ENCODE results near the gene SLC25A38.

SLC25A38 gene

GRCh38 chr3:39407773-39408492, 24.8 kb downstream of the SLC25A38 start:
- Histone ChIP-seq H3K79me2 (ENCODE audit: low read length) (peaks cover 45% of the 10 kb centered on the region), H4K20me1 (ENCODE audit: insufficient read depth, low read length) (peaks cover 28% of the 10 kb centered on the region), H3K36me3 (replicated peaks; ENCODE audit: insufficient read depth, low read length) (peaks cover 28% of the 10 kb centered on the region), H3K4me2 (ENCODE audit: low read depth, low read length) (peak overlapping the region; percentile 85), H3K27ac (ENCODE audit: low read length) (no peak overlapping the region), H3F3A (ENCODE audit: insufficient read depth, low read length) (peaks cover 53% of the 10 kb centered on the region), H3K9me3 (replicated peaks; ENCODE audit: insufficient read depth, low read length) (no peaks in the 10 kb centered on the region), H3K27me3 (replicated peaks; ENCODE audit: insufficient read depth, low read length) (no peaks in the 10 kb centered on the region), H3K4me1 (ENCODE audit: low read length) (peaks cover 9% of the 10 kb centered on the region), H3K4me3 (ENCODE audit: low read length) (peak overlapping the region; percentile 78), H3K9ac (ENCODE audit: low read length) (peak overlapping the region; percentile 94; the same call in 1 of the 2 replicates), H3K9me2 (replicated peaks; ENCODE audit: insufficient read depth, low read length) (no peaks in the 10 kb centered on the region), H2AFZ (ENCODE audit: low read length) (no peak overlapping the region)
- TF ChIP-seq, protein P1, sequence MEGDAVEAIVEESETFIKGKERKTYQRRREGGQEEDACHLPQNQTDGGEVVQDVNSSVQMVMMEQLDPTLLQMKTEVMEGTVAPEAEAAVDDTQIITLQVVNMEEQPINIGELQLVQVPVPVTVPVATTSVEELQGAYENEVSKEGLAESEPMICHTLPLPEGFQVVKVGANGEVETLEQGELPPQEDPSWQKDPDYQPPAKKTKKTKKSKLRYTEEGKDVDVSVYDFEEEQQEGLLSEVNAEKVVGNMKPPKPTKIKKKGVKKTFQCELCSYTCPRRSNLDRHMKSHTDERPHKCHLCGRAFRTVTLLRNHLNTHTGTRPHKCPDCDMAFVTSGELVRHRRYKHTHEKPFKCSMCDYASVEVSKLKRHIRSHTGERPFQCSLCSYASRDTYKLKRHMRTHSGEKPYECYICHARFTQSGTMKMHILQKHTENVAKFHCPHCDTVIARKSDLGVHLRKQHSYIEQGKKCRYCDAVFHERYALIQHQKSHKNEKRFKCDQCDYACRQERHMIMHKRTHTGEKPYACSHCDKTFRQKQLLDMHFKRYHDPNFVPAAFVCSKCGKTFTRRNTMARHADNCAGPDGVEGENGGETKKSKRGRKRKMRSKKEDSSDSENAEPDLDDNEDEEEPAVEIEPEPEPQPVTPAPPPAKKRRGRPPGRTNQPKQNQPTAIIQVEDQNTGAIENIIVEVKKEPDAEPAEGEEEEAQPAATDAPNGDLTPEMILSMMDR (IDR thresholded peaks at IDR 0.05; ENCODE audit: low read length) = no peak
- TF ChIP-seq EZH2phosphoT487 (IDR thresholded peaks at IDR 0.05; ENCODE audit: low read length) = no peak
- TF ChIP-seq EZH2 (optimal IDR thresholded peaks at IDR 0.05; ENCODE audit: low read depth, low read length) = no peak
- DNase-seq = no peak

- H2AFZ ChIP-seq (ENCODE audit: low read length) = no peak overlapping the region
- H3F3A ChIP-seq (ENCODE audit: insufficient read depth, low read length) = peaks cover 61% of the 10 kb centered on the region
- peaks cover 36% of the 10 kb centered on the region for H4K20me1 ChIP-seq (ENCODE audit: insufficient read depth, low read length)
- no peak overlapping the region for H3K4me3 ChIP-seq (ENCODE audit: low read length)
- peaks cover 45% of the 10 kb centered on the region for H3K79me2 ChIP-seq (ENCODE audit: low read length)
- H3K9me2 ChIP-seq (replicated peaks; ENCODE audit: insufficient read depth, low read length) = no peaks in the 10 kb centered on the region
- H3K27ac ChIP-seq (ENCODE audit: low read length) = no peak overlapping the region
- peak overlapping the region; percentile 85 for H3K4me2 ChIP-seq (ENCODE audit: low read depth, low read length)
- peaks cover 9% of the 10 kb centered on the region for H3K4me1 ChIP-seq (ENCODE audit: low read length)
- H3K9ac ChIP-seq (ENCODE audit: low read length) = peak overlapping the region; percentile 94; the same call in 1 of the 2 replicates
- TF ChIP-seq, protein P1 (IDR thresholded peaks at IDR 0.05; ENCODE audit: low read length) = no peak
- TF ChIP-seq EZH2phosphoT487 (IDR thresholded peaks at IDR 0.05; ENCODE audit: low read length) (no peak), EZH2 (optimal IDR thresholded peaks at IDR 0.05; ENCODE audit: low read depth, low read length) (no peak)
- no peaks in the 10 kb centered on the region for H3K9me3 ChIP-seq (replicated peaks; ENCODE audit: insufficient read depth, low read length)
- H3K27me3 ChIP-seq (replicated peaks; ENCODE audit: insufficient read depth, low read length) = no peaks in the 10 kb centered on the region
- peaks cover 32% of the 10 kb centered on the region for H3K36me3 ChIP-seq (replicated peaks; ENCODE audit: insufficient read depth, low read length)
- no peak for DNase-seq
These were observed 25.6 kb downstream of the SLC25A38 start for GRCh38 chr3:39408493-39409372.

DNA sequence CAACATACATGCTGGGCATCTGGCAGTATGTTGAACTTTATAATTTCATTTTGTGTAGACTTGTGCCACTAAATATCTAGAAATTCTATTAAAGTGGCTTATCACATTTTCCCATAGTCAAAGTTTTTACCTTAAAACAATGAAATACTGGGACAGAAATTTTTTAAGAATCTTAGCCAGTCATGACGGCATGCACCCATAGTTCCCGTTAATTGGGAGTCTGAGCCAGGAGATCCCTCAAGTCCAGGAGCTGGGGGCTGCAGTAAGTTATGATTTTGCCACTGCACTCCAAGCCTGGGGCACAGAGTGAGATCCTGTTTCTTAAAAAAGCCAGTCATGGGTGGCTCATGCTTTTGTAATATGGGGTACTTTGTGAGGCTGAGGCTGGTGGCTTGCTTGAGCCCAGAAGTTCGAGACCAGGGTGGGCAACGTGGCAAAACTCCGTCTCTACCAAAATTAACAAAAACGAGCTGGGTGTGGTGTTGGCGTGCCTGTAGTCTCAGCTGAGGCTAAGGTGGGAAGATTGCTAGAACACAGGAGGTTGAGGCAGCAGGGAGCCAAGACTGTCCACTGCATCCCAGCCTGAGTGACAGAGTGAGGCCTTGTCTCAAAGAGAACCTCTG, 26.5 kb downstream of the SLC25A38 start:
- peak overlapping the region; percentile 23; the same call in 1 of the 2 replicates for H3K4me2 ChIP-seq (ENCODE audit: low read depth, low read length)
- H3K9me3 ChIP-seq (replicated peaks; ENCODE audit: insufficient read depth, low read length) = no peaks in the 10 kb centered on the region
- H3K9ac ChIP-seq (ENCODE audit: low read length) = no peak overlapping the region; the same call in 1 of the 2 replicates
- H3K36me3 ChIP-seq (replicated peaks; ENCODE audit: insufficient read depth, low read length) = peaks cover 32% of the 10 kb centered on the region
- H3K27me3 ChIP-seq (replicated peaks; ENCODE audit: insufficient read depth, low read length) = no peaks in the 10 kb centered on the region
- no peaks in the 10 kb centered on the region for H3K9me2 ChIP-seq (replicated peaks; ENCODE audit: insufficient read depth, low read length)
- no peak overlapping the region for H2AFZ ChIP-seq (ENCODE audit: low read length)
- TF ChIP-seq EZH2phosphoT487 (IDR thresholded peaks at IDR 0.05; ENCODE audit: low read length) (no peak), EZH2 (optimal IDR thresholded peaks at IDR 0.05; ENCODE audit: low read depth, low read length) (no peak)
- TF ChIP-seq, protein P1 (IDR thresholded peaks at IDR 0.05; ENCODE audit: low read length) = no peak
- no peak overlapping the region for H3K4me3 ChIP-seq (ENCODE audit: low read length)
- H3K4me1 ChIP-seq (ENCODE audit: low read length) = peaks cover 9% of the 10 kb centered on the region
- H4K20me1 ChIP-seq (ENCODE audit: insufficient read depth, low read length) = peaks cover 38% of the 10 kb centered on the region
- peaks cover 45% of the 10 kb centered on the region for H3K79me2 ChIP-seq (ENCODE audit: low read length)
- no peak for DNase-seq
- peaks cover 70% of the 10 kb centered on the region for H3F3A ChIP-seq (ENCODE audit: insufficient read depth, low read length)
- H3K27ac ChIP-seq (ENCODE audit: low read length) = no peak overlapping the region

All from MM.1S (cell line).